Activated B cell treated with CpG ODN at 0.5 μM for 24 hours (primary cell): Measurements from ENCODE around the gene C21orf58. TPM values are rescaled to one million over a fixed set of nuclear protein-coding genes. Genes with fewer than 3 reads are reported as not detected.

Source experiments
- ATAC-seq: fragments of 200-7000 bp; cut with Tn5 transposase; one replicate; pipeline ENCODE4 v1.10.0; 2021; ENCODE audit warnings: low read depth, mild to moderate bottlenecking, moderate library complexity
- CTCF ChIA-PET: fragments of 350-600 bp; sonication (Branson Sonifier 250); formaldehyde crosslinking; loops from one replicate; lab custom pipeline; 2021; ENCODE audit warnings: antibody characterized with exemption; lab: Charles Lee
- POLR2A ChIA-PET: fragments of 350-600 bp; sonication (Branson Sonifier 250); formaldehyde crosslinking; loops from one replicate; lab custom pipeline; 2021; ENCODE audit warnings: antibody characterized with exemption; lab: Charles Lee
- DNase-seq: peaks from one replicate; pipeline ENCODE4 v3.0.0; 2022
- H3K27ac Mint-ChIP-seq: one replicate; pipeline ENCODE4 v1.8.0; 2020; ENCODE audit warnings: mixed read lengths
- H3K27me3 Mint-ChIP-seq: one replicate; pipeline ENCODE4 v1.8.0; 2021; ENCODE audit warnings: mixed read lengths
- H3K36me3 Mint-ChIP-seq: one replicate; pipeline ENCODE4 v1.8.0; 2021; ENCODE audit warnings: low read depth, mixed read lengths
- H3K4me1 Mint-ChIP-seq: one replicate; pipeline ENCODE4 v1.8.0; 2021; ENCODE audit warnings: mixed read lengths
- H3K4me3 Mint-ChIP-seq: one replicate; pipeline ENCODE4 v1.8.0; 2020; ENCODE audit warnings: mild to moderate bottlenecking, mixed read lengths
- H3K9me3 Mint-ChIP-seq: one replicate; pipeline ENCODE4 v1.8.0; 2020; ENCODE audit warnings: mixed read lengths
- CTCF ChIP-seq: fragments of 200-600 bp; IDR thresholded peaks from one replicate; pipeline ENCODE4 v1.8.0; 2022; ENCODE audit warnings: antibody characterized with exemption, mild to moderate bottlenecking
- intact Hi-C: fragments of 100-400 bp; cut with micrococcal nuclease; formaldehyde crosslinking; loops from one replicate; pipeline ENCODE4 v1.15.1; 2024
- total RNA-seq: library from RNA; stranded (reverse); gene quantifications from 2 replicates; pipeline ENCODE4 v1.2.3, GENCODE V29; 2022

Gene C21orf58
- total RNA-seq, 1 donor from 2014 or later: 4.7 TPM

GRCh38 chr21:46324390-46325072 lies 861 bp upstream of the C21orf58 start:
- peak overlapping the region; percentile 94 for H3K4me3 Mint-ChIP-seq
- ChIA-PET POLR2A (interaction anchor here (1.2 kb wide), 1 partner anchor 95 kb away, joined by 3 read pairs; no protein-coding TSS in a partner anchor), CTCF (no interaction called here)
- peaks cover 29% of the 10 kb centered on the region for H3K4me1 Mint-ChIP-seq
- TF ChIP-seq CTCF: no peak
- intact Hi-C loops: loop anchor here (1.0 to 5.0 kb wide), 8 partner anchors 38 to 1382 kb away; partner anchors contain the start of genes DIP2A, LSS, SLX9 and SPATC1L
- ATAC-seq: peak; percentile 78
- no peaks in the 10 kb centered on the region for H3K9me3 Mint-ChIP-seq
- no peaks in the 10 kb centered on the region for H3K27me3 Mint-ChIP-seq
- peak; percentile 93 for DNase-seq
- no peak overlapping the region for H3K27ac Mint-ChIP-seq
- peaks cover 20% of the 10 kb centered on the region for H3K36me3 Mint-ChIP-seq

GRCh38 chr21:46323227-46323709 lies 402 bp downstream of the C21orf58 start:
- ATAC-seq: peak; percentile 0
- no peak for TF ChIP-seq CTCF
- peaks cover 14% of the 10 kb centered on the region for H3K36me3 Mint-ChIP-seq
- POLR2A ChIA-PET: interaction anchor here (0.5 to 1.0 kb wide), 3 partner anchors 94 to 313 kb away, joined by 3 to 6 read pairs (median 5); partner anchors contain the start of genes LSS and PRMT2
- H3K27ac Mint-ChIP-seq: peak overlapping the region; percentile 72
- no peaks in the 10 kb centered on the region for H3K9me3 Mint-ChIP-seq
- H3K4me3 Mint-ChIP-seq: peak overlapping the region; percentile 94
- no peaks in the 10 kb centered on the region for H3K27me3 Mint-ChIP-seq
- CTCF ChIA-PET: interaction anchor here (0.9 kb wide), 1 partner anchor 179 kb away, joined by 3 read pairs; no protein-coding TSS in a partner anchor
- DNase-seq: no peak
- peaks cover 29% of the 10 kb centered on the region for H3K4me1 Mint-ChIP-seq
- intact Hi-C loops: loop anchor here (5.0 kb wide), 2 partner anchors 44 to 1381 kb away; partner anchors contain the start of gene SLX9

- ChIA-PET CTCF (interaction anchor here (0.9 kb wide), 1 partner anchor 179 kb away, joined by 3 read pairs; no protein-coding TSS in a partner anchor), POLR2A (interaction anchor here (0.5 to 1.0 kb wide), 3 partner anchors 94 to 313 kb away, joined by 3 to 6 read pairs (median 5); partner anchors contain the start of genes LSS and PRMT2)
- intact Hi-C loops: loop anchor here (5.0 kb wide), 2 partner anchors 45 to 1380 kb away; partner anchors contain the start of gene SLX9
- Mint-ChIP-seq H3K9me3 (no peaks in the 10 kb centered on the region), H3K4me1 (peaks cover 29% of the 10 kb centered on the region), H3K27ac (peak overlapping the region; percentile 72), H3K27me3 (no peaks in the 10 kb centered on the region), H3K36me3 (peaks cover 11% of the 10 kb centered on the region), H3K4me3 (peak overlapping the region; percentile 94)
- no peak for ATAC-seq
- no peak for DNase-seq
- TF ChIP-seq CTCF: no peak
Observed at GRCh38 chr21:46322351-46323226, 1.1 kb downstream of the C21orf58 start.

GRCh38 chr21:46320331-46320801 lies 3.3 kb downstream of the C21orf58 start:
- H3K4me3 Mint-ChIP-seq: no peak overlapping the region
- TF ChIP-seq CTCF: no peak
- H3K36me3 Mint-ChIP-seq: peaks cover 2% of the 10 kb centered on the region
- H3K4me1 Mint-ChIP-seq: peaks cover 24% of the 10 kb centered on the region
- no peak overlapping the region for H3K27ac Mint-ChIP-seq
- ATAC-seq: no peak
- intact Hi-C loops: loop anchor here (5.0 kb wide), 2 partner anchors 47 to 1378 kb away; partner anchors contain the start of gene SLX9
- no peaks in the 10 kb centered on the region for H3K9me3 Mint-ChIP-seq
- DNase-seq: no peak
- CTCF ChIA-PET: no interaction called here
- H3K27me3 Mint-ChIP-seq: no peaks in the 10 kb centered on the region
- POLR2A ChIA-PET: no interaction called here
